HepG2 (cell line): ENCODE measurements around the gene SREBF1. TPM values are rescaled to one million over a fixed set of nuclear protein-coding genes. Genes with fewer than 3 reads are reported as not detected.

ENCODE experiments used
- ELF1 ChIP-seq: sonication (generic); formaldehyde crosslinking; IDR thresholded peaks from 2 replicates; pipeline ENCODE4 v1.4.0; 2020; ENCODE audit warnings: missing genetic modification reagents
- FOXK2 ChIP-seq: fragments of 450-650 bp; IDR thresholded peaks from 2 replicates; pipeline ENCODE4 v1.6.1; 2016
- HCFC1 ChIP-seq: fragments of 150-350 bp; IDR thresholded peaks from 2 replicates; pipeline ENCODE4 v1.6.1; 2014; ENCODE audit warnings: low read depth, low read length
- HMG20A ChIP-seq: IDR thresholded peaks from 2 replicates; pipeline ENCODE4 v1.6.1; 2016; ENCODE audit warnings: borderline replicate concordance
- HNRNPK ChIP-seq: fragments of 200-400 bp; formaldehyde crosslinking; IDR thresholded peaks from 2 replicates; pipeline ENCODE4 v1.6.1; 2018; ENCODE audit warnings: low read length, low read depth, moderate library complexity, mild to moderate bottlenecking; ENCODE audit not compliant: poor library complexity, severe bottlenecking
- IKZF4 ChIP-seq: sonication (generic); formaldehyde crosslinking; IDR thresholded peaks from 2 replicates; pipeline ENCODE4 v1.5.1; 2020; ENCODE audit warnings: borderline replicate concordance, mild to moderate bottlenecking, low read depth, missing genetic modification reagents; ENCODE audit errors: not compliant biosample characterization
- IRF2 ChIP-seq: IDR thresholded peaks from 2 replicates; pipeline ENCODE4 v1.6.1; 2018; ENCODE audit warnings: missing genetic modification reagents, missing compliant biosample characterization
- NCOA1 ChIP-seq: sonication (generic); formaldehyde crosslinking; IDR thresholded peaks from 2 replicates; pipeline ENCODE4 v1.9.0; 2021; ENCODE audit warnings: missing genetic modification reagents
- NFYC ChIP-seq: IDR thresholded peaks from 2 replicates; pipeline ENCODE4 v1.6.1; 2016; ENCODE audit warnings: missing genetic modification reagents, missing compliant biosample characterization
- PTBP1 ChIP-seq: fragments of 200-400 bp; formaldehyde crosslinking; IDR thresholded peaks from 2 replicates; pipeline ENCODE4 v1.6.1; 2018; ENCODE audit warnings: low read length, low read depth; ENCODE audit not compliant: poor library complexity, severe bottlenecking
- SMAD3 ChIP-seq: sonication (generic); formaldehyde crosslinking; IDR thresholded peaks from 2 replicates; pipeline ENCODE4 v1.4.0; 2020; ENCODE audit warnings: missing genetic modification reagents
- SRSF1 ChIP-seq: fragments of 200-400 bp; formaldehyde crosslinking; optimal IDR thresholded peaks from 2 replicates; pipeline ENCODE3; 2017; ENCODE audit warnings: mild to moderate bottlenecking, low read depth, low read length, moderate library complexity
- ZC3H13 ChIP-seq: sonication (generic); formaldehyde crosslinking; IDR thresholded peaks from 2 replicates; pipeline ENCODE4 v1.8.1; 2023; ENCODE audit warnings: mild to moderate bottlenecking, missing genetic modification reagents, moderate library complexity
- ZNF235 ChIP-seq: sonication (generic); formaldehyde crosslinking; IDR thresholded peaks from 2 replicates; pipeline ENCODE4 v1.8.1; 2023; ENCODE audit warnings: mild to moderate bottlenecking, missing genetic modification reagents, borderline replicate concordance
- ZNF256 ChIP-seq: sonication (generic); formaldehyde crosslinking; conservative IDR thresholded peaks from 2 replicates; pipeline ENCODE4 v1.4.0; 2020; ENCODE audit warnings: missing genetic modification reagents
- ZNF331 ChIP-seq: sonication (generic); formaldehyde crosslinking; IDR thresholded peaks from 2 replicates; pipeline ENCODE4 v1.4.0; 2020; ENCODE audit warnings: missing genetic modification reagents
- ZNF333 ChIP-seq: sonication (generic); formaldehyde crosslinking; IDR thresholded peaks from 2 replicates; pipeline ENCODE4 v1.4.0; 2020; ENCODE audit warnings: mild to moderate bottlenecking, missing genetic modification reagents, borderline replicate concordance
- ZNF644 ChIP-seq: IDR thresholded peaks from 2 replicates; pipeline ENCODE4 v1.6.1; 2016; ENCODE audit warnings: low read depth
- ZNF780A ChIP-seq: sonication (generic); formaldehyde crosslinking; IDR thresholded peaks from 2 replicates; pipeline ENCODE4 v1.8.0; 2022; ENCODE audit warnings: mild to moderate bottlenecking, missing genetic modification reagents, moderate library complexity
- ZNF792 ChIP-seq: IDR thresholded peaks from 2 replicates; pipeline ENCODE4 v1.6.1; 2016
- polyA plus RNA-seq, 8 experiments: library from polyadenylated mRNA; depleted of rRNA in 3 of 8; stranded (reverse) in 7 of 8; unstranded in 1 of 8; fragments of >200 nt; fragmentation: Illumina TruSeq in 4 of 8; extraction: Trizol in 4 of 8; gene quantifications; 2 replicates each; pipeline versions ENCODE4 v1.2.1 to v1.2.3, GENCODE V29; 2011 to 2016; ENCODE audit warnings: low read depth in 4 of 8, missing spikeins in 1 of 8, mixed read lengths in 1 of 8; ENCODE audit not compliant: insufficient read depth in 1 of 8
- total RNA-seq, 5 experiments: library from RNA; depleted of rRNA; stranded (reverse); fragments of >200 nt; fragmentation: Illumina TruSeq; extraction: Trizol; gene quantifications; 2 replicates each; pipeline ENCODE4 v1.2.3, GENCODE V29; 2016; ENCODE audit warnings: low read depth in 1 of 5
- TF ChIP-seq, protein P1 (sequence below): sonication (generic); formaldehyde crosslinking; IDR thresholded peaks from 2 replicates; pipeline ENCODE4 v1.4.0; 2020; ENCODE audit warnings: missing genetic modification reagents, borderline replicate concordance
- TF ChIP-seq, protein P2 (sequence below): sonication (generic); formaldehyde crosslinking; IDR thresholded peaks from 2 replicates; pipeline ENCODE4 v1.4.0; 2020; ENCODE audit warnings: low read depth, mild to moderate bottlenecking, missing genetic modification reagents
- TF ChIP-seq, protein P3 (sequence below): sonication (generic); formaldehyde crosslinking; IDR thresholded peaks from 2 replicates; pipeline ENCODE4 v1.4.0; 2020; ENCODE audit warnings: missing genetic modification reagents

SREBF1 gene
- total and polyA plus RNA-seq, 2 of the 13 experiments (the other 11 are each of a cell fraction or from before 2014, with no cell fraction given): 34.3 to 38.0 TPM

DNA sequence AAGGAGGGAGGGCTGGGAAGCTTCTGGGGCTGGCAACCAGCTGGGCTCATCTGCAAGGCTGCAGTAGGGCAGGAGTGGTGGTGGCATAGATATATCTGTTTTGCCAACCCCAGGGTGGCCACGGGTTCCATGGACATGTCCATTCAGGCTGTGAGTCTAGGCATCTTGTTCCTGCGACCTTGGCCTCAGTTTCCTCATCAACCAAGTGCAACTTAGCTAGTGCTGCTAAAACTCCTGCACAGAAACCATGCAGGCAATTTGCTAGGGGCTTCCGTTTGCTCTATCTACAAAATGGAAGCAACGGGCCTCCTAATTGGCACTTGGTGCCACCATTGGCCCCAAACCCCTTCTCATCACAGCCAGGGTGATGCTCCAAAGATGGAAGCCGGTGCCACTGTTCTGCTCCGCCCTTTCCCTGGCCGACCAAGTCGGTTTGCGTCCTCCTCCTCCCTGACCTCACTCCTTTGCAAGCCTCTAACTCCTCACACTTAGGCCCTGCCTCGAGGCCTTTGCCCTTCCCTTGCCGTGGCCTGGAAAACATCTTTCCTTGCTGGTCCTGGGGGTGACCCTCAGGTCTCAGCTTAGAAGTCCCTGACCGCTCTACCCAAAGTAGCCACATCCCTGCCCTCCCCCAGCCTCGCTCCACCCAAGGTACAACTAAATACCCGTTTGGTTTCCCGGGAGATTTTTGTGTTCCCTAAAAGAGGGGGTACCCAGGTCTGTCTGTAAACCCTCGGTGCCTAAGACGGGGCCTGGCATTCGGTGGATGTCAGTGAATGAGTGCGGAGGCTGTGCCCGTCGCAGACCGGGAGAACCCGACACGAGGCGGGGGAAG, 1.2 kb downstream of the SREBF1 start (continued):
- TF ChIP-seq HCFC1: no peak
- no peak for TF ChIP-seq ELF1
- TF ChIP-seq PTBP1: no peak
- peak; percentile 76 for TF ChIP-seq ZC3H13
- no peak for TF ChIP-seq ZNF256
- no peak for TF ChIP-seq ZNF792
- no peak for TF ChIP-seq NFYC
- no peak; the same call in 1 of the 2 replicates for TF ChIP-seq ZNF235
- no peak; the same call in 1 of the 2 replicates for TF ChIP-seq ZNF333 (CRISPR knock-in tag)
- TF ChIP-seq FOXK2: no peak
- TF ChIP-seq ZNF644 (CRISPR knock-in tag): no peak
- no peak for TF ChIP-seq IRF2
- TF ChIP-seq NCOA1 (CRISPR knock-in tag): no peak; the same call in 1 of the 2 replicates
- TF ChIP-seq ZNF331 (CRISPR knock-in tag): no peak
- TF ChIP-seq HNRNPK: no peak
- no peak for TF ChIP-seq SRSF1
- TF ChIP-seq, protein P1, sequence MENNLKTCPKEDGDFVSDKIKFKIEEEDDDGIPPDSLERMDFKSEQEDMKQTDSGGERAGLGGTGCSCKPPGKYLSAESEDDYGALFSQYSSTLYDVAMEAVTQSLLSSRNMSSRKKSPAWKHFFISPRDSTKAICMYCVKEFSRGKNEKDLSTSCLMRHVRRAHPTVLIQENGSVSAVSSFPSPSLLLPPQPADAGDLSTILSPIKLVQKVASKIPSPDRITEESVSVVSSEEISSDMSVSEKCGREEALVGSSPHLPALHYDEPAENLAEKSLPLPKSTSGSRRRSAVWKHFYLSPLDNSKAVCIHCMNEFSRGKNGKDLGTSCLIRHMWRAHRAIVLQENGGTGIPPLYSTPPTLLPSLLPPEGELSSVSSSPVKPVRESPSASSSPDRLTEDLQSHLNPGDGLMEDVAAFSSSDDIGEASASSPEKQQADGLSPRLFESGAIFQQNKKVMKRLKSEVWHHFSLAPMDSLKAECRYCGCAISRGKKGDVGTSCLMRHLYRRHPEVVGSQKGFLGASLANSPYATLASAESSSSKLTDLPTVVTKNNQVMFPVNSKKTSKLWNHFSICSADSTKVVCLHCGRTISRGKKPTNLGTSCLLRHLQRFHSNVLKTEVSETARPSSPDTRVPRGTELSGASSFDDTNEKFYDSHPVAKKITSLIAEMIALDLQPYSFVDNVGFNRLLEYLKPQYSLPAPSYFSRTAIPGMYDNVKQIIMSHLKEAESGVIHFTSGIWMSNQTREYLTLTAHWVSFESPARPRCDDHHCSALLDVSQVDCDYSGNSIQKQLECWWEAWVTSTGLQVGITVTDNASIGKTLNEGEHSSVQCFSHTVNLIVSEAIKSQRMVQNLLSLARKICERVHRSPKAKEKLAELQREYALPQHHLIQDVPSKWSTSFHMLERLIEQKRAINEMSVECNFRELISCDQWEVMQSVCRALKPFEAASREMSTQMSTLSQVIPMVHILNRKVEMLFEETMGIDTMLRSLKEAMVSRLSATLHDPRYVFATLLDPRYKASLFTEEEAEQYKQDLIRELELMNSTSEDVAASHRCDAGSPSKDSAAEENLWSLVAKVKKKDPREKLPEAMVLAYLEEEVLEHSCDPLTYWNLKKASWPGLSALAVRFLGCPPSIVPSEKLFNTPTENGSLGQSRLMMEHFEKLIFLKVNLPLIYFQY: no peak
- no peak for TF ChIP-seq IKZF4
- TF ChIP-seq, protein P2, sequence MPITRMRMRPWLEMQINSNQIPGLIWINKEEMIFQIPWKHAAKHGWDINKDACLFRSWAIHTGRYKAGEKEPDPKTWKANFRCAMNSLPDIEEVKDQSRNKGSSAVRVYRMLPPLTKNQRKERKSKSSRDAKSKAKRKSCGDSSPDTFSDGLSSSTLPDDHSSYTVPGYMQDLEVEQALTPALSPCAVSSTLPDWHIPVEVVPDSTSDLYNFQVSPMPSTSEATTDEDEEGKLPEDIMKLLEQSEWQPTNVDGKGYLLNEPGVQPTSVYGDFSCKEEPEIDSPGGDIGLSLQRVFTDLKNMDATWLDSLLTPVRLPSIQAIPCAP (CRISPR knock-in tag): 0 out of 2 replicates have a peak, but pooled peaks have one; percentile 79
- TF ChIP-seq HMG20A (CRISPR knock-in tag): no peak
- TF ChIP-seq ZNF780A (CRISPR knock-in tag): peak; percentile 4; the same call in 1 of the 2 replicates
- TF ChIP-seq SMAD3: no peak
- TF ChIP-seq, protein P3, sequence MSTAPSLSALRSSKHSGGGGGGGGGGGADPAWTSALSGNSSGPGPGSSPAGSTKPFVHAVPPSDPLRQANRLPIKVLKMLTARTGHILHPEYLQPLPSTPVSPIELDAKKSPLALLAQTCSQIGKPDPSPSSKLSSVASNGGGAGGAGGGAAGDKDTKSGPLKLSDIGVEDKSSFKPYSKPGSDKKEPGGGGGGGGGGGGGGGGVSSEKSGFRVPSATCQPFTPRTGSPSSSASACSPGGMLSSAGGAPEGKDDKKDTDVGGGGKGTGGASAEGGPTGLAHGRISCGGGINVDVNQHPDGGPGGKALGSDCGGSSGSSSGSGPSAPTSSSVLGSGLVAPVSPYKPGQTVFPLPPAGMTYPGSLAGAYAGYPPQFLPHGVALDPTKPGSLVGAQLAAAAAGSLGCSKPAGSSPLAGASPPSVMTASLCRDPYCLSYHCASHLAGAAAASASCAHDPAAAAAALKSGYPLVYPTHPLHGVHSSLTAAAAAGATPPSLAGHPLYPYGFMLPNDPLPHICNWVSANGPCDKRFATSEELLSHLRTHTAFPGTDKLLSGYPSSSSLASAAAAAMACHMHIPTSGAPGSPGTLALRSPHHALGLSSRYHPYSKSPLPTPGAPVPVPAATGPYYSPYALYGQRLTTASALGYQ (CRISPR knock-in tag): no peak
